CD4-positive, alpha-beta T cell treated with Interferon alpha-2 for 1 hour (primary cell): ENCODE results near the gene GNG7.
"Not testable (repeated sequence)": the region's sequence is repeated elsewhere in the genome, so short reads cannot be mapped to it uniquely, and the experiment has no call there.

Experiments used
- DNase-seq, 2 donors: peaks; one replicate each; pipeline ENCODE4 v3.0.0-alpha.2; 2020 to 2022

Gene GNG7

GRCh38 chr19:2711172-2711874 lies 8.8 kb upstream of the GNG7 start:
- no peak for DNase-seq

GRCh38 chr19:2706251-2706650 lies 3.8 kb upstream of the GNG7 start:
- no peak for DNase-seq

- no peak for DNase-seq
These were observed 1.3 kb upstream of the GNG7 start for GRCh38 chr19:2703691-2704216.

- no peak for DNase-seq
These were observed 563 bp upstream of the GNG7 start for GRCh38 chr19:2703077-2703437.

- DNase-seq: no peak
These were observed 929 bp downstream of the GNG7 start for GRCh38 chr19:2701361-2702169.

- DNase-seq: no peak
These were observed 1.7 kb downstream of the GNG7 start for GRCh38 chr19:2700660-2701360.

- DNase-seq: no peak
These were observed 2.9 kb downstream of the GNG7 start for GRCh38 chr19:2699413-2700140.

GRCh38 chr19:2694196-2694595 lies 8.3 kb downstream of the GNG7 start:
- DNase-seq: no peak

- DNase-seq: no peak
These were observed 8.9 kb downstream of the GNG7 start for GRCh38 chr19:2693492-2694160.

GRCh38 chr19:2691951-2692350 lies 10.5 kb downstream of the GNG7 start:
- no peak for DNase-seq

- DNase-seq: no peak
These were observed 11.6 kb downstream of the GNG7 start for GRCh38 chr19:2690856-2691255.

GRCh38 chr19:2686360-2686759 lies 16.1 kb downstream of the GNG7 start:
- no peak for DNase-seq

GRCh38 chr19:2685204-2685704 lies 17.2 kb downstream of the GNG7 start:
- no peak for DNase-seq

GRCh38 chr19:2683430-2684003 lies 19.0 kb downstream of the GNG7 start:
- DNase-seq: no peak

- peak in 1 of 2 donors; percentile 68 for DNase-seq
These were observed 21.7 kb downstream of the GNG7 start for GRCh38 chr19:2680808-2681207.

- DNase-seq: no peak
These were observed 23.1 kb downstream of the GNG7 start for GRCh38 chr19:2679439-2679838.

- DNase-seq: not testable (repeated sequence)
These were observed 23.5 kb downstream of the GNG7 start for GRCh38 chr19:2678948-2679347.

- peak; percentile 23 to 69 for DNase-seq
These were observed 24.3 kb downstream of the GNG7 start for GRCh38 chr19:2678044-2678671.

GRCh38 chr19:2676823-2677222 lies 25.7 kb downstream of the GNG7 start:
- no peak for DNase-seq

GRCh38 chr19:2675892-2676291 lies 26.6 kb downstream of the GNG7 start:
- DNase-seq: no peak

GRCh38 chr19:2670217-2670616 lies 32.3 kb downstream of the GNG7 start:
- no peak for DNase-seq
